Activated B cell treated with CpG ODN at 0.5 μM for 24 hours (primary cell): ENCODE results near the gene MED10. TPM values are rescaled to one million over a fixed set of nuclear protein-coding genes. Genes with fewer than 3 reads are reported as not detected.

Experiments used
- ATAC-seq: fragments of 200-7000 bp; cut with Tn5 transposase; one replicate; pipeline ENCODE4 v1.10.0; 2021; ENCODE audit warnings: low read depth, mild to moderate bottlenecking, moderate library complexity
- CTCF ChIA-PET: fragments of 350-600 bp; sonication (Branson Sonifier 250); formaldehyde crosslinking; loops from one replicate; lab custom pipeline; 2021; ENCODE audit warnings: antibody characterized with exemption; lab: Charles Lee
- POLR2A ChIA-PET: fragments of 350-600 bp; sonication (Branson Sonifier 250); formaldehyde crosslinking; loops from one replicate; lab custom pipeline; 2021; ENCODE audit warnings: antibody characterized with exemption; lab: Charles Lee
- DNase-seq: peaks from one replicate; pipeline ENCODE4 v3.0.0; 2022
- H3K27ac Mint-ChIP-seq: one replicate; pipeline ENCODE4 v1.8.0; 2020; ENCODE audit warnings: mixed read lengths
- H3K27me3 Mint-ChIP-seq: one replicate; pipeline ENCODE4 v1.8.0; 2021; ENCODE audit warnings: mixed read lengths
- H3K36me3 Mint-ChIP-seq: one replicate; pipeline ENCODE4 v1.8.0; 2021; ENCODE audit warnings: low read depth, mixed read lengths
- H3K4me1 Mint-ChIP-seq: one replicate; pipeline ENCODE4 v1.8.0; 2021; ENCODE audit warnings: mixed read lengths
- H3K4me3 Mint-ChIP-seq: one replicate; pipeline ENCODE4 v1.8.0; 2020; ENCODE audit warnings: mild to moderate bottlenecking, mixed read lengths
- H3K9me3 Mint-ChIP-seq: one replicate; pipeline ENCODE4 v1.8.0; 2020; ENCODE audit warnings: mixed read lengths
- CTCF ChIP-seq: fragments of 200-600 bp; IDR thresholded peaks from one replicate; pipeline ENCODE4 v1.8.0; 2022; ENCODE audit warnings: antibody characterized with exemption, mild to moderate bottlenecking
- intact Hi-C: fragments of 100-400 bp; cut with micrococcal nuclease; formaldehyde crosslinking; loops from one replicate; pipeline ENCODE4 v1.15.1; 2024
- total RNA-seq: library from RNA; stranded (reverse); gene quantifications from 2 replicates; pipeline ENCODE4 v1.2.3, GENCODE V29; 2022

MED10 gene
- total RNA-seq, 1 donor from 2014 or later, result 47.7 TPM

DNA sequence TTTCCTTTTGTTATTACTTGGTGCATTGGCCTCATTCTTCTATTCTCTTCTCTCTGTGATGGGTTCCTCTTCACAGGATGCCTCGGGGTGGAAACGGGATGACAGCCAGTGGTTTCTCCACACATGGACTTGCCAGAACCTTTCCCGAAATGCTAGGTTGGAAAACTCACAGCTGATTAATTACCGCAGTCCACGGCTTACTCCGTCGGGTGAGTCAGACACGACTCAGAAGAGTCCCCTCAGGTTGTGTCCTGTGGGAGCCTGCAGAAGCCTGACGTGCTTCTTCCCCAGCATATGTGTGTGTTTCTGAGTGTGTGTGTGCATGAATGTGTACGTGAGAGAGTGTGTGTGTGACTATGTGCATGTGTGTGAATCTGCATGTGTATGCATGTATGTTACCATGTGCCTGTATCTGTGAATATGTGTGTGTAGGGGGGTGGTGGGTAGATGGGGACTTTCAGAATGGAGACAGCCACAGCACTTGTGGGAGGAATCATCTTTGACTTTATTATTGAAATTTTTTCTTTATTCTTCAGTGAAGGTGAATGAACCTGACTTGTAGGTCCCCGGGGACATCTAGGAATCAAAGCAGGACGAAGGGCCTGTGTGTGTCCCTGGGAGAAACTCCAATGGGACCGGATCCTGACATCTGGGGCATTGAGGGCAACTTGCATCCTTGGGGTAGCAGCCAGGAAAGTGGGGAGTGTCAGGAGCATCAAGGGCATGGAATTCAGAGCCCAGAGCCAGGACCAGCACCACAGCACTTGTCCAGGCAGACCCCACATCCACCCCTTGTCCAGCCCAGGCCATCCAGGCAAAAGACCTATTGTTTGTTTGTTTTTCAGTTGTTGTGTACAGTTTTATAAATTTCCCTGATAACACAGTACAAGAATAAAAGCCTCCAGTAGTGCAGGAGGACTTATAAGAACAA is 21.9 kb upstream of the MED10 start:
- H3K9me3 Mint-ChIP-seq, result no peaks in the 10 kb centered on the region
- H3K4me1 Mint-ChIP-seq, result no peaks in the 10 kb centered on the region
- intact Hi-C loops, result no loop called here
- DNase-seq (no peak), ATAC-seq (no peak)
- POLR2A ChIA-PET, result no interaction called here
- H3K27me3 Mint-ChIP-seq, result peaks cover 26% of the 10 kb centered on the region
- H3K4me3 Mint-ChIP-seq, result no peak overlapping the region
- H3K36me3 Mint-ChIP-seq, result no peaks in the 10 kb centered on the region
- H3K27ac Mint-ChIP-seq, result no peak overlapping the region
- TF ChIP-seq CTCF, result no peak
- CTCF ChIA-PET, result no interaction called here

DNA sequence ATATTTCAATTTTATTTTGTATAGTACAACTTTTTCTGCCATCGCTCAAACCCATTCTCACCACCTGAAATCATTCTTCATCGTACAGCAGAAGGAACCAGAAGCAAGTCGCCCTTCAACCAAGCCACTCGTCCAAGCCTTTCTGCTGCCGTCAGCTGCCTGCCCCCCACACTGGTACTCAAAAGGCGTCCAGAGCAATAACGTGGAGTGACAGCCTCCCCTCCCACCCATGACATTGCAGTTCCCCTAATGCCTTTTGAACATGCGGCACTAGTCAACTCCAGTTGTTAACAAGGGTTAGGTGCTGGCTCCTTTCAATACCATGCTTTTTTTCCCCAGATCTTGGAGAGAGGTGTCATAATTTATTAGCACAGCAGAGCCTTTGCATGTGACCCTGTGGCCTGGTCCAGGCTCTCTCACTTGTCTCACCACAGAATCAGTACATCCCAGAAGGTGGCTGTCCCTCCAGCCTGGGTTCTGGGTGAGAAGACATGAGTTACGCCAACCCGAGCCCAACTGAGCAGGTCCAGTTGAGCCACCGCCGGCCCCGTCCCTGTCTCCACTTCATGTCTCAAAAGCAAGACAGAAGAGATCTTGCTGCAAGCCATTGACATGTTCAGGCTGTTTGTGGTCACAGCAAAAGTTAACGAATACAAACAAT is 20.4 kb upstream of the MED10 start:
- H3K4me3 Mint-ChIP-seq, result no peak overlapping the region
- peaks cover 29% of the 10 kb centered on the region for H3K27me3 Mint-ChIP-seq
- ChIA-PET CTCF (no interaction called here), POLR2A (no interaction called here)
- TF ChIP-seq CTCF, result no peak
- H3K4me1 Mint-ChIP-seq, result peaks cover under 1% of the 10 kb centered on the region
- intact Hi-C loops, result no loop called here
- H3K36me3 Mint-ChIP-seq, result no peaks in the 10 kb centered on the region
- H3K9me3 Mint-ChIP-seq, result no peaks in the 10 kb centered on the region
- DNase-seq (no peak), ATAC-seq (no peak)
- no peak overlapping the region for H3K27ac Mint-ChIP-seq

GRCh38 chr5:6397536-6398269 is 19.4 kb upstream of the MED10 start:
- ATAC-seq, result no peak
- intact Hi-C loops, result no loop called here
- no peak overlapping the region for H3K4me3 Mint-ChIP-seq
- ChIA-PET POLR2A (no interaction called here), CTCF (no interaction called here)
- H3K36me3 Mint-ChIP-seq, result no peaks in the 10 kb centered on the region
- DNase-seq, result no peak
- H3K4me1 Mint-ChIP-seq, result peaks cover 5% of the 10 kb centered on the region
- H3K27me3 Mint-ChIP-seq, result peaks cover 27% of the 10 kb centered on the region
- no peak overlapping the region for H3K27ac Mint-ChIP-seq
- TF ChIP-seq CTCF, result no peak
- H3K9me3 Mint-ChIP-seq, result no peaks in the 10 kb centered on the region

DNA sequence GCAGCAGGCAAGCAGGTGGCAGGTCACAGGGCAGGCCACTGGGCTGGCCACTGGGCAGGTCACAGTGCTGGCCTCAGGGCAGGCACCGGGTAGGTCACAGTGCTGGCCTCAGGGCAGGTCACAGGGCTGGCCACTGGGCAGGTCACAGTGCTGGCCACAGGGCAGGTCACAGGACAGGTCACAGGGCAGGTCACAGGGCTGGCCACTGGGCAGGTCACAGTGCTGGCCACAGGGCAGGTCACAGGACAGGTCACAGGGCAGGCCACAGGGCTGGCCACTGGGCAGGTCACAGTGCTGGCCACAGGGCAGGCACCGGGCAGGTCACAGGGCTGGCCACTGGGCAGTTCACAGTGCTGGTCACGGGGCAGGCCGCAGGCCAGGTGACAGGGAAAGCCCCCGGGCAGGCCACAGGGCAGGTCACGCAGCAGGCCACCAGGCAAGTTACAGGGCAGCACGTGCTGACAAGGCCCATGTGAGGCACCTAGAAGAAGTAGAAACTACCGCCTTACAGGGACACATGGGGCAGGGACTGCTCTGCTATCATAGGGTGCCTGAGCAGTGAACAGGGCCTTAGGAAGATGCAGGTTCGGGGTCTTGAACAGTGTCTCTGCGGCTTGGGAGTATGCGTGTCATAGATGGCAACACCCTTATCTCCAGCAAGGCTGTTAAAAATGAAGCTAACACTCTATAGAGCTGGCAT is 18.6 kb upstream of the MED10 start:
- peaks cover 32% of the 10 kb centered on the region for H3K27me3 Mint-ChIP-seq
- CTCF ChIA-PET, result no interaction called here

More for the DNA sequence above, 18.6 kb upstream of the MED10 start:
- TF ChIP-seq CTCF, result no peak
- POLR2A ChIA-PET, result no interaction called here
- ATAC-seq (no peak), DNase-seq (no peak)
- intact Hi-C loops, result no loop called here
- no peak overlapping the region for H3K27ac Mint-ChIP-seq
- H3K4me1 Mint-ChIP-seq, result peaks cover 5% of the 10 kb centered on the region
- no peak overlapping the region for H3K4me3 Mint-ChIP-seq
- no peaks in the 10 kb centered on the region for H3K9me3 Mint-ChIP-seq
- H3K36me3 Mint-ChIP-seq, result no peaks in the 10 kb centered on the region
